ENCODE data around the gene AKTIP. TPM values are rescaled to one million over a fixed set of nuclear protein-coding genes. Genes with fewer than 3 reads are reported as not detected.

Gene AKTIP
- total and polyA plus RNA-seq, 9 of the 15 experiments (the other 6 are each of a cell fraction or from before 2014, with no cell fraction given) = 3.0 to 10.7 (median 4.4) TPM

- TF ChIP-seq TSHZ1 (CRISPR knock-in tag; IDR thresholded peaks at IDR 0.05) (no peak), TAF1 (IDR thresholded peaks at IDR 0.05; ENCODE audit: control insufficient read depth, extremely low read depth, insufficient read depth, low read length, severe bottlenecking) (no peak), FOSL1 (tag; conservative IDR thresholded peaks at IDR 0.05) (no peak), FOXJ2 (tag; IDR thresholded peaks at IDR 0.05) (no peak), PHB2 (IDR thresholded peaks at IDR 0.05; ENCODE audit: low read depth) (no peak), ZBTB8A (IDR thresholded peaks at IDR 0.05; ENCODE audit: partially characterized antibody) (no peak)
Measured at GRCh38 chr16:53545433-53545832, 42.4 kb upstream of the AKTIP start (continued).

DNA sequence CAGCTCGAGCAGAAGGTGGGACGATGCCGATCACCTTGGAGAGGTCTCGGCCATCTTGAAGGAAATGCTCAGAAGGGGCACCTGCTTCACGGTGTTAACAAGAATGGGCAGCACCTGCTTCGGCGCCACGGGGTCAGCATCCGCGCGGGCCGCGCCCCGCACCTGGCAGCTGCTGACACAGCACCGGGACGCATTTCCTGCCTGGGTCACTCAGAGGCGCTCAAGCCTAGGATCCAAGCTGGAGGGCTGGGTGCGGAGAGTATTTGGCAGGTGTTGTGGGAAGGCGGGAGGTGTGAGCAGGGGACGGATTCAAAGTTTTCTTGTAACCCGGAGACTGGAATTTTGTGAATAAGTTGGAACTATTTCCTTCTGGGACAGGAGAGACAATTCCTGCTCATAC is 39.3 kb upstream of the AKTIP start:
- ATAC-seq = peak; percentile 53; the same call in 1 of the 3 replicates
- Histone ChIP-seq H3K4me3 (no peak overlapping the region), H3K27ac (ENCODE audit: extremely low read depth, low read depth, low read length) (no peak overlapping the region), H3K9me1 (ENCODE audit: control insufficient read depth, insufficient read depth, low read length) (no peaks in the 10 kb centered on the region), H3K4me1 (replicated peaks in 1 of 2; ENCODE audit: control insufficient read depth in 2 of 2, insufficient read depth in 2 of 2, low read length in 2 of 2) (no peaks in the 10 kb centered on the region), H3K9me3 (replicated peaks; ENCODE audit: control insufficient read depth, insufficient read depth, low read depth, low read length) (no peaks in the 10 kb centered on the region), H2AFZ (ENCODE audit: low read depth, low read length) (no peak overlapping the region), H3K27me3 (ENCODE audit: control insufficient read depth in 2 of 2, insufficient read depth in 2 of 2, low read length in 2 of 2) (peaks cover 16 to 23% of the 10 kb centered on the region in 2 experiments), H3K4me2 (ENCODE audit: insufficient read depth, low read length) (no peak overlapping the region), H3K79me2 (ENCODE audit: control insufficient read depth, insufficient read depth, low read length) (no peaks in the 10 kb centered on the region), H3K9ac (ENCODE audit: insufficient read depth in 1 of 2, low read depth in 2 of 2, low read length in 2 of 2) (no peak overlapping the region), H3K36me3 (ENCODE audit: control insufficient read depth, insufficient read depth, low read length) (no peaks in the 10 kb centered on the region), H4K20me1 (replicated peaks; ENCODE audit: control insufficient read depth, insufficient read depth, low read length) (no peaks in the 10 kb centered on the region)
- in situ Hi-C loops (cut with MboI) (no loop called here), intact Hi-C loops (cut with micrococcal nuclease) (loop anchor here (10.0 kb wide), 1 partner anchor 213 kb away; no protein-coding TSS in a partner anchor)
- FAIRE-seq = no peak
- POLR2A ChIA-PET = no interaction called here
- 25% methylated on average over 21 of the region's 21 CpGs for WGBS (ENCODE audit: insufficient coverage, low coverage, missing lambda C conversion rate)
- CTCF ChIA-PET (ENCODE audit: low intra/inter-chr PET ratio) = no interaction called here
- BruUV-seq (replicated peaks) = no TSS peak
- no peak for DNase-seq (ENCODE audit: extremely low read depth in 1 of 4, low spot score in 3 of 4)
- TF ChIP-seq U2AF2 (optimal IDR thresholded peaks at IDR 0.05; ENCODE audit: low read depth, low read length) (no peak), ZNF384 (IDR thresholded peaks at IDR 0.05; ENCODE audit: low read depth, low read length) (no peak), POLR2G (IDR thresholded peaks at IDR 0.05; ENCODE audit: low read depth, low read length) (no peak), MTF1 (CRISPR knock-in tag; IDR thresholded peaks at IDR 0.05; ENCODE audit: borderline replicate concordance) (no peak), SMARCE1 (IDR thresholded peaks at IDR 0.05) (no peak), RCOR1 (IDR thresholded peaks at IDR 0.05; ENCODE audit: borderline replicate concordance in 1 of 2, low read depth in 2 of 2, low read length in 2 of 2) (no peak)
- TF ChIP-seq, protein P1, sequence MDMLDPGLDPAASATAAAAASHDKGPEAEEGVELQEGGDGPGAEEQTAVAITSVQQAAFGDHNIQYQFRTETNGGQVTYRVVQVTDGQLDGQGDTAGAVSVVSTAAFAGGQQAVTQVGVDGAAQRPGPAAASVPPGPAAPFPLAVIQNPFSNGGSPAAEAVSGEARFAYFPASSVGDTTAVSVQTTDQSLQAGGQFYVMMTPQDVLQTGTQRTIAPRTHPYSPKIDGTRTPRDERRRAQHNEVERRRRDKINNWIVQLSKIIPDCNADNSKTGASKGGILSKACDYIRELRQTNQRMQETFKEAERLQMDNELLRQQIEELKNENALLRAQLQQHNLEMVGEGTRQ (CRISPR knock-in tag; IDR thresholded peaks at IDR 0.05) = no peak
- TF ChIP-seq, protein P2, sequence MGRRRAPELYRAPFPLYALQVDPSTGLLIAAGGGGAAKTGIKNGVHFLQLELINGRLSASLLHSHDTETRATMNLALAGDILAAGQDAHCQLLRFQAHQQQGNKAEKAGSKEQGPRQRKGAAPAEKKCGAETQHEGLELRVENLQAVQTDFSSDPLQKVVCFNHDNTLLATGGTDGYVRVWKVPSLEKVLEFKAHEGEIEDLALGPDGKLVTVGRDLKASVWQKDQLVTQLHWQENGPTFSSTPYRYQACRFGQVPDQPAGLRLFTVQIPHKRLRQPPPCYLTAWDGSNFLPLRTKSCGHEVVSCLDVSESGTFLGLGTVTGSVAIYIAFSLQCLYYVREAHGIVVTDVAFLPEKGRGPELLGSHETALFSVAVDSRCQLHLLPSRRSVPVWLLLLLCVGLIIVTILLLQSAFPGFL (CRISPR knock-in tag; IDR thresholded peaks at IDR 0.05) = no peak
- TF ChIP-seq, protein P3, sequence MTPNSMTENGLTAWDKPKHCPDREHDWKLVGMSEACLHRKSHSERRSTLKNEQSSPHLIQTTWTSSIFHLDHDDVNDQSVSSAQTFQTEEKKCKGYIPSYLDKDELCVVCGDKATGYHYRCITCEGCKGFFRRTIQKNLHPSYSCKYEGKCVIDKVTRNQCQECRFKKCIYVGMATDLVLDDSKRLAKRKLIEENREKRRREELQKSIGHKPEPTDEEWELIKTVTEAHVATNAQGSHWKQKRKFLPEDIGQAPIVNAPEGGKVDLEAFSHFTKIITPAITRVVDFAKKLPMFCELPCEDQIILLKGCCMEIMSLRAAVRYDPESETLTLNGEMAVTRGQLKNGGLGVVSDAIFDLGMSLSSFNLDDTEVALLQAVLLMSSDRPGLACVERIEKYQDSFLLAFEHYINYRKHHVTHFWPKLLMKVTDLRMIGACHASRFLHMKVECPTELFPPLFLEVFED (CRISPR knock-in tag; conservative IDR thresholded peaks at IDR 0.05) = no peak
